Stimulated activated CD8-positive, alpha-beta memory T cell treated with anti-CD3 and anti-CD28 coated beads, Interleukin-4, amount 100 ng/mL, for 24 hours (primary cell): ENCODE data around the gene NOL4L.

ENCODE experiments used
- DNase-seq: peaks from one replicate; pipeline ENCODE4 v3.0.0-alpha.2; 2020; ENCODE audit warnings: low read depth

The NOL4L gene

GRCh38 chr20:32421290-32421689 is 163.8 kb downstream of the NOL4L start:
- DNase-seq = no peak

GRCh38 chr20:32418376-32418775 is 166.8 kb downstream of the NOL4L start:
- no peak for DNase-seq

GRCh38 chr20:32416206-32416605 is 168.9 kb downstream of the NOL4L start:
- no peak for DNase-seq

- DNase-seq = no peak
Measured at GRCh38 chr20:32415494-32415893, 169.6 kb downstream of the NOL4L start.

- no peak for DNase-seq
Measured at GRCh38 chr20:32411955-32412706, 173.0 kb downstream of the NOL4L start.

- peak; percentile 33 for DNase-seq
Measured at GRCh38 chr20:32407131-32407750, 177.9 kb downstream of the NOL4L start.

- DNase-seq = no peak
Measured at GRCh38 chr20:32406701-32407100, 178.4 kb downstream of the NOL4L start.

GRCh38 chr20:32404017-32404416 is 181.1 kb downstream of the NOL4L start:
- DNase-seq = no peak

- no peak for DNase-seq
Measured at GRCh38 chr20:32400476-32400875, 184.7 kb downstream of the NOL4L start.

- no peak for DNase-seq
Measured at GRCh38 chr20:32397567-32398084, 187.5 kb downstream of the NOL4L start.

- no peak for DNase-seq
Measured at GRCh38 chr20:32396646-32397160, 188.4 kb downstream of the NOL4L start.

GRCh38 chr20:32395066-32395465 is 190.1 kb downstream of the NOL4L start:
- DNase-seq = no peak
